ENCODE results near the gene GPR84.

DNA sequence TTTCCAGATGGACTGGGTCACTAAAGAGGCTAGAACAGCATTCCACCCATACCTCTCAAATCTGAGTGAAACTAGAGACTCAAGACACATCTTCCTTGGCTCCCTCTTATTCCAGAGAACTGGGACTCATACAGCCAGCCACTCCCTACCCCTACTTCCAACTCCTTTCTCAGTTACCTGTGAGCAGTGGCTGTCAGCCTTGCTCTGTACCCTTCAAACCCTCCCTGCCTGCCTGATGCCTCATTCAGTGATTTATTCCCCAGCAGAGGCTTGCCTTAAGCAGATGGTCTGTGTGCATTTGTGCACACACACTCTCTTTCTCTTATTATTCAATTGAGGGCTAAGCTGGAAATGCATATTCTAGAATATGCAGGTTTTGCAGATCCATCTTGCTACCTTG lies 14.6 kb downstream of the GPR84 start:
- TF ChIP-seq, protein P1, sequence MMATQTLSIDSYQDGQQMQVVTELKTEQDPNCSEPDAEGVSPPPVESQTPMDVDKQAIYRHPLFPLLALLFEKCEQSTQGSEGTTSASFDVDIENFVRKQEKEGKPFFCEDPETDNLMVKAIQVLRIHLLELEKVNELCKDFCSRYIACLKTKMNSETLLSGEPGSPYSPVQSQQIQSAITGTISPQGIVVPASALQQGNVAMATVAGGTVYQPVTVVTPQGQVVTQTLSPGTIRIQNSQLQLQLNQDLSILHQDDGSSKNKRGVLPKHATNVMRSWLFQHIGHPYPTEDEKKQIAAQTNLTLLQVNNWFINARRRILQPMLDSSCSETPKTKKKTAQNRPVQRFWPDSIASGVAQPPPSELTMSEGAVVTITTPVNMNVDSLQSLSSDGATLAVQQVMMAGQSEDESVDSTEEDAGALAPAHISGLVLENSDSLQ (IDR thresholded peaks at IDR 0.05) = no peak
- TF ChIP-seq TARDBP (IDR thresholded peaks at IDR 0.05) (no peak), NFRKB (IDR thresholded peaks at IDR 0.05) (no peak), FOXA1 (IDR thresholded peaks at IDR 0.05) (no peak), SUZ12 (IDR thresholded peaks at IDR 0.05) (no peak)
